Loucy (cell line): ENCODE measurements around the gene EFCC1.

ENCODE experiments used
- CTCF ChIP-seq: fragments of 200-600 bp; sonication (generic); conservative IDR thresholded peaks from 2 replicates; pipeline ENCODE4 v1.5.1; 2014; ENCODE audit warnings: mild to moderate bottlenecking, antibody characterized with exemption, low read length
- EZH2phosphoT487 ChIP-seq: fragments of 200-600 bp; IDR thresholded peaks from 2 replicates; pipeline ENCODE4 v1.6.1; 2018; ENCODE audit warnings: antibody characterized with exemption, mild to moderate bottlenecking, moderate library complexity, borderline replicate concordance

- no peak for TF ChIP-seq CTCF
- no peak for TF ChIP-seq EZH2phosphoT487
Observed at GRCh38 chr3:129057249-129057648, 56.1 kb downstream of the EFCC1 start.
